HEK293 (cell line): ENCODE measurements around the gene NAV2.

Experiments used
- CTCF ChIA-PET: fragments of 350-600 bp; formaldehyde crosslinking; extraction: SDS; loops from one replicate; lab custom pipeline; 2021; ENCODE audit warnings: antibody characterized with exemption; lab: Yijun Ruan, JAX
- POLR2A ChIA-PET: fragments of 300-600 bp; formaldehyde crosslinking; extraction: SDS; loops from one replicate; lab custom pipeline; 2020; ENCODE audit warnings: antibody characterized with exemption, inconsistent platforms; lab: Yijun Ruan, JAX
- H3K27ac ChIP-seq: fragments of 200-500 bp; sonication (Bioruptor generic); 2 replicates; pipeline ENCODE4 v1.5.1; 2014; ENCODE audit warnings: low read depth, low read length, control low read depth, inconsistent platforms; ENCODE audit errors: extremely low read depth
- H3K36me3 ChIP-seq, 2 experiments: fragments of 200-500 bp in 1 of 2; sonication (Bioruptor generic) in 1 of 2; 1 replicate in 1 of 2; 2 replicates in 1 of 2; pipeline ENCODE4 v1.5.1; 2014 to 2017; ENCODE audit warnings: inconsistent platforms in 2 of 2, low read length in 2 of 2; ENCODE audit not compliant: control insufficient read depth in 2 of 2, insufficient read depth in 1 of 2
- H3K4me1 ChIP-seq: fragments of 200-500 bp; sonication (Bioruptor generic); 2 replicates; pipeline ENCODE4 v1.5.1; 2014; ENCODE audit warnings: mild to moderate bottlenecking, low read length, inconsistent platforms; ENCODE audit not compliant: control insufficient read depth, insufficient read depth
- H3K4me3 ChIP-seq: 2 replicates; pipeline ENCODE4 v1.5.1; 2011; ENCODE audit warnings: low read depth, mild to moderate bottlenecking, control low read depth, low read length, moderate library complexity
- H3K9me3 ChIP-seq: fragments of 200-500 bp; sonication (Bioruptor generic); 2 replicates; pipeline ENCODE4 v1.5.1; 2014; ENCODE audit warnings: low read depth, low read length, inconsistent platforms; ENCODE audit not compliant: control insufficient read depth, insufficient read depth
- MEIS1 ChIP-seq: sonication (generic); formaldehyde crosslinking; IDR thresholded peaks from 2 replicates; pipeline ENCODE4 v1.8.1; 2022; ENCODE audit warnings: missing genetic modification reagents, mild to moderate bottlenecking, borderline replicate concordance
- YY1 ChIP-seq: fragments of 450-650 bp; formaldehyde crosslinking; IDR thresholded peaks from 2 replicates; pipeline ENCODE4 v1.5.1; 2018; ENCODE audit warnings: missing biosample characterization, missing genetic modification characterization
- ZBTB1 ChIP-seq: fragments of 450-650 bp; formaldehyde crosslinking; IDR thresholded peaks from 2 replicates; pipeline ENCODE4 v1.5.1; 2016; ENCODE audit warnings: missing biosample characterization, missing genetic modification characterization
- ZFP3 ChIP-seq: fragments of 450-650 bp; formaldehyde crosslinking; IDR thresholded peaks from 2 replicates; pipeline ENCODE4 v1.5.1; 2016; ENCODE audit warnings: low read depth, missing biosample characterization, missing genetic modification characterization
- ZNF112 ChIP-seq: fragments of 450-650 bp; formaldehyde crosslinking; IDR thresholded peaks from 2 replicates; pipeline ENCODE4 v1.5.0; 2017; ENCODE audit warnings: missing biosample characterization, missing genetic modification characterization
- ZNF184 ChIP-seq: fragments of 450-650 bp; IDR thresholded peaks from 2 replicates; pipeline ENCODE4 v1.5.1; 2018; ENCODE audit warnings: missing biosample characterization, mild to moderate bottlenecking, missing genetic modification characterization
- ZNF221 ChIP-seq: fragments of 450-650 bp; formaldehyde crosslinking; IDR thresholded peaks from 2 replicates; pipeline ENCODE4 v1.5.1; 2017; ENCODE audit warnings: missing biosample characterization, missing genetic modification characterization, borderline replicate concordance
- ZNF23 ChIP-seq: fragments of 450-650 bp; formaldehyde crosslinking; IDR thresholded peaks from 2 replicates; pipeline ENCODE4 v1.5.1; 2016; ENCODE audit warnings: missing biosample characterization, missing genetic modification characterization, borderline replicate concordance
- ZNF366 ChIP-seq: fragments of 450-650 bp; formaldehyde crosslinking; conservative IDR thresholded peaks from 2 replicates; pipeline ENCODE4 v1.5.1; 2016; ENCODE audit warnings: missing biosample characterization, missing genetic modification characterization
- ZNF501 ChIP-seq: fragments of 450-650 bp; formaldehyde crosslinking; IDR thresholded peaks from 2 replicates; pipeline ENCODE4 v1.5.1; 2016; ENCODE audit warnings: missing biosample characterization, missing genetic modification characterization
- ZNF561 ChIP-seq: fragments of 450-650 bp; IDR thresholded peaks from 2 replicates; pipeline ENCODE4 v1.5.1; 2018; ENCODE audit warnings: missing biosample characterization, missing genetic modification characterization, borderline replicate concordance
- ZNF660 ChIP-seq: fragments of 450-650 bp; IDR thresholded peaks from 2 replicates; pipeline ENCODE4 v1.5.1; 2018; ENCODE audit warnings: missing biosample characterization, mild to moderate bottlenecking, missing genetic modification characterization
- ZSCAN30 ChIP-seq: fragments of 450-650 bp; IDR thresholded peaks from 2 replicates; pipeline ENCODE4 v1.5.1; 2018; ENCODE audit warnings: missing biosample characterization, mild to moderate bottlenecking, missing genetic modification characterization, moderate library complexity
- TF ChIP-seq, protein P1 (sequence below): fragments of 450-650 bp; formaldehyde crosslinking; IDR thresholded peaks from 2 replicates; pipeline ENCODE4 v1.5.1; 2016; ENCODE audit warnings: missing biosample characterization, missing genetic modification characterization
- TF ChIP-seq, protein P2 (sequence below): fragments of 450-650 bp; formaldehyde crosslinking; IDR thresholded peaks from 2 replicates; pipeline ENCODE4 v1.5.1; 2016; ENCODE audit warnings: missing biosample characterization, missing genetic modification characterization
- TF ChIP-seq, protein P3 (sequence below): fragments of 450-650 bp; formaldehyde crosslinking; IDR thresholded peaks from 2 replicates; pipeline ENCODE4 v1.5.1; 2016; ENCODE audit warnings: missing biosample characterization, missing genetic modification characterization, borderline replicate concordance
- TF ChIP-seq, protein P4 (sequence below): fragments of 450-650 bp; formaldehyde crosslinking; IDR thresholded peaks from 2 replicates; pipeline ENCODE4 v1.5.1; 2016; ENCODE audit warnings: missing biosample characterization, missing genetic modification characterization
- TF ChIP-seq, protein P5 (sequence below): fragments of 450-650 bp; formaldehyde crosslinking; IDR thresholded peaks from 2 replicates; pipeline ENCODE4 v1.5.1; 2016; ENCODE audit warnings: missing biosample characterization, missing genetic modification characterization

The NAV2 gene

DNA sequence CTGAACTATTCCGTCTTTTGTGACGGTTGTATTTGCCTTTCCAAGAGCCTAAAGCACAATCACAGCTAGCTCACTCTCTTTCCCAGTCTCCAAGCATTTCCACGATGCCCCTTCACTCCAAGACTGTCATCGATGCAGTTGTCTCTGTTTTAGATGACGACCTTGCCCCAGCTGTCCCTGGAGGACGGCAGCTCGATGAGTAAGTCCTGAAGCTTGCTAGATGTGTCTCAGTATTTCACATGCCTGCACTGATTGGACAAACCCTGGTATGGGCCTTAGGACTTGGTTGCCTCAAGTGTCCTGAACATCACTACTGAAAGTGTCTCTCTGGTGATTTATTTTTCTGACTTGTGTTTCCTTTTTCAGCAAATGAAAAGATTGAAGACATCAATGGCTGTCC, 129.9 kb downstream of the NAV2 start:
- TF ChIP-seq ZNF184 (tag by site-specific recombination) (no peak), ZNF23 (no peak), ZNF561 (tag by site-specific recombination) (no peak), ZNF660 (tag by site-specific recombination) (no peak), ZSCAN30 (tag by site-specific recombination) (no peak)
- TF ChIP-seq, protein P1, sequence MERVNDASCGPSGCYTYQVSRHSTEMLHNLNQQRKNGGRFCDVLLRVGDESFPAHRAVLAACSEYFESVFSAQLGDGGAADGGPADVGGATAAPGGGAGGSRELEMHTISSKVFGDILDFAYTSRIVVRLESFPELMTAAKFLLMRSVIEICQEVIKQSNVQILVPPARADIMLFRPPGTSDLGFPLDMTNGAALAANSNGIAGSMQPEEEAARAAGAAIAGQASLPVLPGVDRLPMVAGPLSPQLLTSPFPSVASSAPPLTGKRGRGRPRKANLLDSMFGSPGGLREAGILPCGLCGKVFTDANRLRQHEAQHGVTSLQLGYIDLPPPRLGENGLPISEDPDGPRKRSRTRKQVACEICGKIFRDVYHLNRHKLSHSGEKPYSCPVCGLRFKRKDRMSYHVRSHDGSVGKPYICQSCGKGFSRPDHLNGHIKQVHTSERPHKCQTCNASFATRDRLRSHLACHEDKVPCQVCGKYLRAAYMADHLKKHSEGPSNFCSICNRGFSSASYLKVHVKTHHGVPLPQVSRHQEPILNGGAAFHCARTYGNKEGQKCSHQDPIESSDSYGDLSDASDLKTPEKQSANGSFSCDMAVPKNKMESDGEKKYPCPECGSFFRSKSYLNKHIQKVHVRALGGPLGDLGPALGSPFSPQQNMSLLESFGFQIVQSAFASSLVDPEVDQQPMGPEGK (tag by site-specific recombination) = no peak
- TF ChIP-seq, protein P2, sequence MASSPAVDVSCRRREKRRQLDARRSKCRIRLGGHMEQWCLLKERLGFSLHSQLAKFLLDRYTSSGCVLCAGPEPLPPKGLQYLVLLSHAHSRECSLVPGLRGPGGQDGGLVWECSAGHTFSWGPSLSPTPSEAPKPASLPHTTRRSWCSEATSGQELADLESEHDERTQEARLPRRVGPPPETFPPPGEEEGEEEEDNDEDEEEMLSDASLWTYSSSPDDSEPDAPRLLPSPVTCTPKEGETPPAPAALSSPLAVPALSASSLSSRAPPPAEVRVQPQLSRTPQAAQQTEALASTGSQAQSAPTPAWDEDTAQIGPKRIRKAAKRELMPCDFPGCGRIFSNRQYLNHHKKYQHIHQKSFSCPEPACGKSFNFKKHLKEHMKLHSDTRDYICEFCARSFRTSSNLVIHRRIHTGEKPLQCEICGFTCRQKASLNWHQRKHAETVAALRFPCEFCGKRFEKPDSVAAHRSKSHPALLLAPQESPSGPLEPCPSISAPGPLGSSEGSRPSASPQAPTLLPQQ (tag by site-specific recombination) = no peak
- no peaks in the 10 kb centered on the region for H3K4me1 ChIP-seq
- ChIA-PET CTCF (interaction anchor here (0.7 kb wide), 1 partner anchor 767 kb away, joined by 4 read pairs; no protein-coding TSS in a partner anchor), POLR2A (no interaction called here)
- no peak overlapping the region for H3K4me3 ChIP-seq
- H3K9me3 ChIP-seq = no peaks in the 10 kb centered on the region
- H3K36me3 ChIP-seq = no peaks in the 10 kb centered on the region
- H3K27ac ChIP-seq = no peak overlapping the region

DNA sequence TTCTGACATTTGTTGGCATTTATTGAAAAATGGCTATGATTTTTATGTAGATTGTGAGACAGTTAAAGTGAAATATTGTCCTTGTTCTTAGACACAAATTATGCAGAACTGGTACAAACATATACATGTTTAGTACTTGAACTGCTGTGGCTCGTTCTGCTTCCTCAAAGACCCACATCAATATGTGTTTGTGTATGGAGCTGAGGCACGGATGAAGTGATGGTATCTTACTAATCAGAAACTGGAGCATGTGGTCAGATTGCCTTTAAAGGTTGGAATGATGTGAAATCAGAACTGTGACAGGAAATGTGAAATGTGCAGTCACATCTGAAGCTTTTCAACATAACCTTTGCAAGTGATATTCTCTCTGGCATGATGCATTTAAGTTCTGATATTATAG, 130.4 kb downstream of the NAV2 start:
- Histone ChIP-seq H3K36me3 (no peaks in the 10 kb centered on the region), H3K27ac (no peak overlapping the region), H3K9me3 (no peaks in the 10 kb centered on the region), H3K4me1 (no peaks in the 10 kb centered on the region), H3K4me3 (no peak overlapping the region)
- no peak for TF ChIP-seq YY1
- no peak for TF ChIP-seq ZNF501 (tag by site-specific recombination)
- no peak for TF ChIP-seq ZNF23
- TF ChIP-seq, protein P3, sequence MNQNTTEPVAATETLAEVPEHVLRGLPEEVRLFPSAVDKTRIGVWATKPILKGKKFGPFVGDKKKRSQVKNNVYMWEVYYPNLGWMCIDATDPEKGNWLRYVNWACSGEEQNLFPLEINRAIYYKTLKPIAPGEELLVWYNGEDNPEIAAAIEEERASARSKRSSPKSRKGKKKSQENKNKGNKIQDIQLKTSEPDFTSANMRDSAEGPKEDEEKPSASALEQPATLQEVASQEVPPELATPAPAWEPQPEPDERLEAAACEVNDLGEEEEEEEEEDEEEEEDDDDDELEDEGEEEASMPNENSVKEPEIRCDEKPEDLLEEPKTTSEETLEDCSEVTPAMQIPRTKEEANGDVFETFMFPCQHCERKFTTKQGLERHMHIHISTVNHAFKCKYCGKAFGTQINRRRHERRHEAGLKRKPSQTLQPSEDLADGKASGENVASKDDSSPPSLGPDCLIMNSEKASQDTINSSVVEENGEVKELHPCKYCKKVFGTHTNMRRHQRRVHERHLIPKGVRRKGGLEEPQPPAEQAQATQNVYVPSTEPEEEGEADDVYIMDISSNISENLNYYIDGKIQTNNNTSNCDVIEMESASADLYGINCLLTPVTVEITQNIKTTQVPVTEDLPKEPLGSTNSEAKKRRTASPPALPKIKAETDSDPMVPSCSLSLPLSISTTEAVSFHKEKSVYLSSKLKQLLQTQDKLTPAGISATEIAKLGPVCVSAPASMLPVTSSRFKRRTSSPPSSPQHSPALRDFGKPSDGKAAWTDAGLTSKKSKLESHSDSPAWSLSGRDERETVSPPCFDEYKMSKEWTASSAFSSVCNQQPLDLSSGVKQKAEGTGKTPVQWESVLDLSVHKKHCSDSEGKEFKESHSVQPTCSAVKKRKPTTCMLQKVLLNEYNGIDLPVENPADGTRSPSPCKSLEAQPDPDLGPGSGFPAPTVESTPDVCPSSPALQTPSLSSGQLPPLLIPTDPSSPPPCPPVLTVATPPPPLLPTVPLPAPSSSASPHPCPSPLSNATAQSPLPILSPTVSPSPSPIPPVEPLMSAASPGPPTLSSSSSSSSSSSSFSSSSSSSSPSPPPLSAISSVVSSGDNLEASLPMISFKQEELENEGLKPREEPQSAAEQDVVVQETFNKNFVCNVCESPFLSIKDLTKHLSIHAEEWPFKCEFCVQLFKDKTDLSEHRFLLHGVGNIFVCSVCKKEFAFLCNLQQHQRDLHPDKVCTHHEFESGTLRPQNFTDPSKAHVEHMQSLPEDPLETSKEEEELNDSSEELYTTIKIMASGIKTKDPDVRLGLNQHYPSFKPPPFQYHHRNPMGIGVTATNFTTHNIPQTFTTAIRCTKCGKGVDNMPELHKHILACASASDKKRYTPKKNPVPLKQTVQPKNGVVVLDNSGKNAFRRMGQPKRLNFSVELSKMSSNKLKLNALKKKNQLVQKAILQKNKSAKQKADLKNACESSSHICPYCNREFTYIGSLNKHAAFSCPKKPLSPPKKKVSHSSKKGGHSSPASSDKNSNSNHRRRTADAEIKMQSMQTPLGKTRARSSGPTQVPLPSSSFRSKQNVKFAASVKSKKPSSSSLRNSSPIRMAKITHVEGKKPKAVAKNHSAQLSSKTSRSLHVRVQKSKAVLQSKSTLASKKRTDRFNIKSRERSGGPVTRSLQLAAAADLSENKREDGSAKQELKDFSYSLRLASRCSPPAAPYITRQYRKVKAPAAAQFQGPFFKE (tag by site-specific recombination) = no peak
- TF ChIP-seq ZNF221 = no peak
- TF ChIP-seq, protein P4, sequence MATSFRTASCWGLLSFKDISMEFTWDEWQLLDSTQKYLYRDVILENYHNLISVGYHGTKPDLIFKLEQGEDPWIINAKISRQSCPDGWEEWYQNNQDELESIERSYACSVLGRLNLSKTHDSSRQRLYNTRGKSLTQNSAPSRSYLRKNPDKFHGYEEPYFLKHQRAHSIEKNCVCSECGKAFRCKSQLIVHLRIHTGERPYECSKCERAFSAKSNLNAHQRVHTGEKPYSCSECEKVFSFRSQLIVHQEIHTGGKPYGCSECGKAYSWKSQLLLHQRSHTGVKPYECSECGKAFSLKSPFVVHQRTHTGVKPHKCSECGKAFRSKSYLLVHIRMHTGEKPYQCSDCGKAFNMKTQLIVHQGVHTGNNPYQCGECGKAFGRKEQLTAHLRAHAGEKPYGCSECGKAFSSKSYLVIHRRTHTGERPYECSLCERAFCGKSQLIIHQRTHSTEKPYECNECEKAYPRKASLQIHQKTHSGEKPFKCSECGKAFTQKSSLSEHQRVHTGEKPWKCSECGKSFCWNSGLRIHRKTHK (tag by site-specific recombination) = no peak
- TF ChIP-seq, protein P5, sequence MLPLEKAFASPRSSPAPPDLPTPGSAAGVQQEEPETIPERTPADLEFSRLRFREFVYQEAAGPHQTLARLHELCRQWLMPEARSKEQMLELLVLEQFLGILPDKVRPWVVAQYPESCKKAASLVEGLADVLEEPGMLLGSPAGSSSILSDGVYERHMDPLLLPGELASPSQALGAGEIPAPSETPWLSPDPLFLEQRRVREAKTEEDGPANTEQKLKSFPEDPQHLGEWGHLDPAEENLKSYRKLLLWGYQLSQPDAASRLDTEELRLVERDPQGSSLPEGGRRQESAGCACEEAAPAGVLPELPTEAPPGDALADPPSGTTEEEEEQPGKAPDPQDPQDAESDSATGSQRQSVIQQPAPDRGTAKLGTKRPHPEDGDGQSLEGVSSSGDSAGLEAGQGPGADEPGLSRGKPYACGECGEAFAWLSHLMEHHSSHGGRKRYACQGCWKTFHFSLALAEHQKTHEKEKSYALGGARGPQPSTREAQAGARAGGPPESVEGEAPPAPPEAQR (tag by site-specific recombination) = no peak
- TF ChIP-seq MEIS1 = no peak
- TF ChIP-seq ZNF112 = no peak
- no peak for TF ChIP-seq ZBTB1 (tag by site-specific recombination)
- TF ChIP-seq ZFP3 = no peak
- no peak for TF ChIP-seq ZNF366 (tag by site-specific recombination)
- ChIA-PET CTCF (interaction anchor here (0.5 kb wide), 1 partner anchor 101 kb away, joined by 3 read pairs; no protein-coding TSS in a partner anchor), POLR2A (no interaction called here)
